K562 (cell line): ENCODE data around the gene FRMPD4. TPM values are rescaled to one million over a fixed set of nuclear protein-coding genes. Genes with fewer than 3 reads are reported as not detected.

Source experiments
- ATAC-seq: fragments of 200-7000 bp; cut with Tn5 transposase; 3 replicates; pipeline ENCODE4 v1.9.1; 2020; ENCODE audit warnings: moderate library complexity
- BruUV-seq: library from RNA; stranded (reverse); fragments of 400-500 nt; replicated peaks from 2 replicates; lab custom pipeline; 2021; lab: Mats Ljungman, UMichigan
- CTCF ChIA-PET: fragments of 300-600 bp; formaldehyde crosslinking; extraction: SDS; loops from one replicate; lab custom pipeline; 2021; ENCODE audit warnings: low intra/inter-chr PET ratio; lab: Yijun Ruan, JAX
- POLR2A ChIA-PET: fragments of 300-600, 350-650 bp; sonication (Branson Sonifier 250); formaldehyde crosslinking; extraction: SDS; loops from one replicate; lab custom pipeline; 2021; ENCODE audit warnings: antibody characterized with exemption, inconsistent platforms; lab: Yijun Ruan, JAX
- DNase-seq, 4 experiments: peaks; one replicate each; pipeline versions ENCODE4 v3.0.0 to v3.0.0-alpha.2; 2011 to 2018; ENCODE audit warnings: low spot score in 3 of 4, mixed read lengths in 3 of 4; ENCODE audit errors: extremely low read depth in 1 of 4
- FAIRE-seq: peaks from 2 replicates; lab custom pipeline; 2011; peaks lifted over from hg19 to GRCh38; lab: Jason Lieb, UNC
- H2AFZ ChIP-seq: 2 replicates; pipeline ENCODE4 v1.6.0; 2011; ENCODE audit warnings: low read depth, low read length, control low read depth, inconsistent platforms
- H3K27ac ChIP-seq: fragments of 200-600 bp; 3 replicates; pipeline ENCODE4 v1.8.0; 2011; ENCODE audit warnings: low read depth, mild to moderate bottlenecking, control low read depth, inconsistent platforms, low read length, moderate library complexity, mixed read lengths; ENCODE audit errors: extremely low read depth
- H3K27me3 ChIP-seq, 2 experiments: fragments of 300-600 bp in 1 of 2; 2 replicates in 1 of 2; 3 replicates in 1 of 2; pipeline versions ENCODE4 v1.6.0 to v1.8.0; 2011; ENCODE audit warnings: inconsistent platforms in 2 of 2, low read length in 2 of 2, mild to moderate bottlenecking in 1 of 2, mixed read lengths in 1 of 2, moderate library complexity in 1 of 2; ENCODE audit not compliant: control insufficient read depth in 2 of 2, insufficient read depth in 2 of 2
- H3K36me3 ChIP-seq: fragments of 300-600 bp; 3 replicates; pipeline ENCODE4 v1.8.0; 2011; ENCODE audit warnings: mild to moderate bottlenecking, low read length, inconsistent platforms; ENCODE audit not compliant: control insufficient read depth, insufficient read depth
- H3K4me1 ChIP-seq, 2 experiments: fragments of 200-600 bp in 1 of 2; replicated peaks in 1 of 2; 2 replicates in 1 of 2; 3 replicates in 1 of 2; pipeline versions ENCODE4 v1.5.1 to v1.8.0; 2011; ENCODE audit warnings: inconsistent platforms in 2 of 2, low read length in 2 of 2, mild to moderate bottlenecking in 1 of 2, mixed read lengths in 1 of 2, moderate library complexity in 1 of 2; ENCODE audit not compliant: control insufficient read depth in 2 of 2, insufficient read depth in 2 of 2
- H3K4me2 ChIP-seq: 2 replicates; pipeline ENCODE4 v1.6.1; 2011; ENCODE audit warnings: low read length, control low read depth, inconsistent platforms, mixed read lengths; ENCODE audit not compliant: insufficient read depth
- H3K4me3 ChIP-seq: fragments of 200-600 bp; sonication (generic), shearing (Covaris generic); 2 replicates; pipeline ENCODE4 v1.5.1; 2016; ENCODE audit warnings: control low read depth, inconsistent platforms
- H3K79me2 ChIP-seq: fragments of 200-600 bp; 3 replicates; pipeline ENCODE4 v1.8.0; 2011; ENCODE audit warnings: low read length, inconsistent platforms; ENCODE audit not compliant: control insufficient read depth, insufficient read depth
- H3K9ac ChIP-seq, 2 experiments: 2 replicates each; pipeline versions ENCODE4 v1.6.0 to v1.6.1; 2011; ENCODE audit warnings: low read depth in 2 of 2, low read length in 2 of 2, control low read depth in 1 of 2, inconsistent platforms in 1 of 2, mild to moderate bottlenecking in 1 of 2, mixed read lengths in 1 of 2; ENCODE audit not compliant: insufficient read depth in 1 of 2
- H3K9me1 ChIP-seq: one replicate; pipeline ENCODE4 v1.6.0; 2011; ENCODE audit warnings: inconsistent platforms, mild to moderate bottlenecking, low read length, moderate library complexity; ENCODE audit not compliant: control insufficient read depth, insufficient read depth
- H3K9me3 ChIP-seq: replicated peaks from 2 replicates; pipeline ENCODE4 v1.5.1; 2011; ENCODE audit warnings: low read depth, low read length, inconsistent platforms; ENCODE audit not compliant: control insufficient read depth, insufficient read depth
- H4K20me1 ChIP-seq: replicated peaks from 2 replicates; pipeline ENCODE4 v1.6.1; 2011; ENCODE audit warnings: low read length, inconsistent platforms, mixed read lengths; ENCODE audit not compliant: control insufficient read depth, insufficient read depth
- CREB1 ChIP-seq, 2 experiments: sonication (generic) in 1 of 2; formaldehyde crosslinking in 1 of 2; IDR thresholded peaks; 2 replicates each; pipeline versions ENCODE4 v1.6.1 to v1.8.0; 2012 to 2022; ENCODE audit warnings: inconsistent platforms in 1 of 2, mild to moderate bottlenecking in 1 of 2, missing genetic modification reagents in 1 of 2, moderate library complexity in 1 of 2
- E2F4 ChIP-seq: sonication (generic); formaldehyde crosslinking; IDR thresholded peaks from 2 replicates; pipeline ENCODE4 v1.8.0; 2022; ENCODE audit warnings: mild to moderate bottlenecking, low read depth, missing genetic modification reagents
- FOXP4 ChIP-seq: sonication (generic); formaldehyde crosslinking; IDR thresholded peaks from 2 replicates; pipeline ENCODE4 v1.8.0; 2022; ENCODE audit warnings: mild to moderate bottlenecking, missing genetic modification reagents, borderline replicate concordance
- IRF9 ChIP-seq: fragments of 450-650 bp; IDR thresholded peaks from 2 replicates; pipeline ENCODE4 v1.6.1; 2016; ENCODE audit warnings: missing biosample characterization, missing genetic modification characterization
- MCM2 ChIP-seq: fragments of 450-650 bp; IDR thresholded peaks from 2 replicates; pipeline ENCODE4 v1.6.1; 2017; ENCODE audit warnings: low read depth, mild to moderate bottlenecking
- NCOA2 ChIP-seq, 2 experiments: fragments of 450-650 bp; IDR thresholded peaks; 2 replicates each; pipeline ENCODE4 v1.6.1; 2018; ENCODE audit warnings: mild to moderate bottlenecking in 2 of 2, moderate library complexity in 1 of 2; ENCODE audit not compliant: partially characterized antibody in 2 of 2
- NR1H2 ChIP-seq: sonication (generic); formaldehyde crosslinking; IDR thresholded peaks from 2 replicates; pipeline ENCODE4 v1.4.0; 2020; ENCODE audit warnings: mild to moderate bottlenecking, missing genetic modification reagents
- PHF21A ChIP-seq: fragments of 450-650 bp; IDR thresholded peaks from 2 replicates; pipeline ENCODE4 v1.6.1; 2017; ENCODE audit warnings: low read depth, borderline replicate concordance
- PHTF2 ChIP-seq: fragments of 250-450 bp; sonication (Bioruptor Pico); IDR thresholded peaks from 2 replicates; pipeline ENCODE4 v1.5.0; 2021; ENCODE audit warnings: mild to moderate bottlenecking
- POLR2B ChIP-seq: fragments of 450-650 bp; IDR thresholded peaks from 2 replicates; pipeline ENCODE4 v1.6.1; 2018; ENCODE audit warnings: low read depth; ENCODE audit not compliant: partially characterized antibody
- PPARD ChIP-seq: fragments of 250-450 bp; sonication (Bioruptor Pico); IDR thresholded peaks from 2 replicates; pipeline ENCODE4 v1.8.0; 2022; ENCODE audit warnings: inconsistent platforms, mild to moderate bottlenecking, moderate library complexity
- PRPF4 ChIP-seq: fragments of 200-400 bp; formaldehyde crosslinking; IDR thresholded peaks from one replicate; pipeline ENCODE4 v1.6.1; 2017; ENCODE audit warnings: low read length, low read depth, mild to moderate bottlenecking; ENCODE audit not compliant: insufficient read depth, poor library complexity, severe bottlenecking
- SLC30A9 ChIP-seq: fragments of 250-450 bp; sonication (Bioruptor Pico); IDR thresholded peaks from 2 replicates; pipeline ENCODE4 v1.8.0; 2022; ENCODE audit warnings: mild to moderate bottlenecking, moderate library complexity
- ZBTB1 ChIP-seq: sonication (generic); formaldehyde crosslinking; IDR thresholded peaks from 2 replicates; pipeline ENCODE4 v1.8.1; 2023; ENCODE audit warnings: missing genetic modification reagents, low read depth, mild to moderate bottlenecking, borderline replicate concordance
- ZNF639 ChIP-seq, 2 experiments: fragments of 200-800 bp in 1 of 2; sonication (Bioruptor generic) in 1 of 2; sonication (generic) in 1 of 2; formaldehyde crosslinking in 1 of 2; IDR thresholded peaks in 1 of 2; conservative IDR thresholded peaks in 1 of 2; 2 replicates each; pipeline versions ENCODE4 v1.5.0 to v1.6.1; 2016 to 2020; ENCODE audit warnings: missing compliant biosample characterization in 1 of 2, missing genetic modification characterization in 1 of 2, missing genetic modification reagents in 1 of 2
- ZNF668 ChIP-seq: fragments of 250-450 bp; sonication (Bioruptor Pico); IDR thresholded peaks from 2 replicates; pipeline ENCODE4 v1.8.0; 2022; ENCODE audit warnings: mild to moderate bottlenecking, inconsistent platforms
- WGBS: fragments of 100-300 bp; shearing (Covaris generic); methylation state at CpG from one replicate; pipeline ENCODE4 v1.1.6; 2016; ENCODE audit warnings: low coverage, mixed read lengths; ENCODE audit not compliant: insufficient coverage; ENCODE audit errors: missing lambda C conversion rate; 5-methylcytosine and 5-hydroxymethylcytosine counted together
- in situ Hi-C: fragments of 300-500 bp; cut with MboI; formaldehyde crosslinking; loops from 4 replicates; pipeline ENCODE4 v1.15.0; 2018; ENCODE audit warnings: inconsistent platforms, mixed read lengths
- intact Hi-C: fragments of 100-400 bp; cut with micrococcal nuclease; formaldehyde crosslinking; loops from 2 replicates; pipeline ENCODE4 v1.14.2; 2022
- polyA plus RNA-seq, 8 experiments: library from polyadenylated mRNA; depleted of rRNA in 4 of 8; stranded (reverse) in 5 of 8; unstranded in 3 of 8; fragments of >200 nt; fragmentation: Nextera tagmentation in 2 of 8; fragmentation: Illumina TruSeq in 1 of 8; extraction: Ambion mirVana in 2 of 8; extraction: Trizol in 1 of 8; gene quantifications; 2 replicates each; pipeline versions ENCODE4 v1.2.1 to v1.2.3, GENCODE V29; 2011 to 2014; ENCODE audit warnings: inconsistent platforms in 1 of 8, missing spikeins in 1 of 8
- total RNA-seq, 7 experiments: library from RNA; depleted of rRNA in 6 of 7; stranded (reverse); fragments of >200 nt in 6 of 7; fragmentation: Illumina TruSeq in 2 of 7; extraction: Trizol in 2 of 7; gene quantifications; 2 replicates each; pipeline versions ENCODE4 v1.2.1 to v1.2.3, GENCODE V29; 2011 to 2021; ENCODE audit warnings: low replicate concordance in 1 of 7

The FRMPD4 gene
- total and polyA plus RNA-seq, 9 of the 15 experiments (the other 6 are each of a cell fraction or from before 2014, with no cell fraction given) = not detected

GRCh38 chrX:12679522-12679921 is 541.2 kb downstream of the FRMPD4 start:
- in situ Hi-C loops (no loop called here), intact Hi-C loops (no loop called here)
- ChIA-PET POLR2A (interaction anchor here (0.6 kb wide), 1 partner anchor 44 kb away, joined by 3 read pairs; no protein-coding TSS in a partner anchor), CTCF (no interaction called here)
- no peak overlapping the region for H2AFZ ChIP-seq
- no peaks in the 10 kb centered on the region for H3K79me2 ChIP-seq
- BruUV-seq = no TSS peak
- TF ChIP-seq NCOA2 (IDR thresholded peaks at IDR 0.05; ENCODE audit: partially characterized antibody in 2 of 2) (no peak), ZNF639 (CRISPR knock-in tag; conservative IDR thresholded peaks at IDR 0.05 in 1 of 2, IDR thresholded peaks at IDR 0.05 in 1 of 2) (no peak), NR1H2 (CRISPR knock-in tag) (no peak), IRF9 (no peak), MCM2 (no peak), SLC30A9 (no peak), ZBTB1 (CRISPR knock-in tag) (no peak), PPARD (CRISPR knock-in tag) (no peak), ZNF668 (no peak), PHTF2 (CRISPR knock-in tag) (no peak), PRPF4 (no peak), FOXP4 (CRISPR knock-in tag) (no peak), CREB1 (IDR thresholded peaks at IDR 0.05) (no peak), CREB1 (CRISPR knock-in tag; IDR thresholded peaks at IDR 0.05) (no peak), PHF21A (no peak), POLR2B (no peak), E2F4 (CRISPR knock-in tag) (no peak)
- no peak overlapping the region for H3K9ac ChIP-seq
- H4K20me1 ChIP-seq = no peaks in the 10 kb centered on the region
- H3K4me2 ChIP-seq = no peak overlapping the region
- no peak for FAIRE-seq
- ATAC-seq = no peak
- peaks cover 0 to 2% of the 10 kb centered on the region in 2 experiments; a peak in 1 of 5 replicates for H3K27me3 ChIP-seq
- no peaks in the 10 kb centered on the region for H3K4me1 ChIP-seq
- H3K27ac ChIP-seq = no peak overlapping the region
- 0% methylated on average over 1 of the region's 1 CpG for WGBS
- H3K4me3 ChIP-seq = no peak overlapping the region
- H3K9me3 ChIP-seq = no peaks in the 10 kb centered on the region
- no peaks in the 10 kb centered on the region for H3K36me3 ChIP-seq
- no peak for DNase-seq
- H3K9me1 ChIP-seq = no peaks in the 10 kb centered on the region
